NK-92 treated with Interleukin-12 subunit alpha and Interleukin-12 subunit beta, amount 100 ng/mL, for 24 hours (cell line): ENCODE measurements around the gene HOXD1.

ENCODE experiments used
- DNase-seq: peaks from one replicate; lab custom pipeline; 2025; lab: John Stamatoyannopoulos, UW

The HOXD1 gene

GRCh38 chr2:176240301-176240700 is 51.8 kb downstream of the HOXD1 start:
- DNase-seq = no peak
